Measurements from ENCODE around the gene EPS8L1. TPM values are rescaled to one million over a fixed set of nuclear protein-coding genes. Genes with fewer than 3 reads are reported as not detected.

EPS8L1 gene
- total RNA-seq, 1 experiment from 2014 or later, result 62.1 TPM

- Histone ChIP-seq H3K9me2 (ENCODE audit: insufficient read depth) (no peaks in the 10 kb centered on the region), H3K79me2 (ENCODE audit: insufficient read depth, low read length) (peaks cover 36% of the 10 kb centered on the region), H3K9ac (ENCODE audit: low read length) (peak overlapping the region; percentile 63), H2AFZ (ENCODE audit: low read depth, low read length, poor library complexity, severe bottlenecking) (no peak overlapping the region), H3K9me3 (ENCODE audit: control insufficient read depth in 1 of 2, insufficient read depth in 1 of 2, low read depth in 1 of 2, low read length in 2 of 2) (no peaks in the 10 kb centered on the region), H3K27ac (ENCODE audit: low read depth, low read length) (peak overlapping the region; percentile 64), H3K27me3 (ENCODE audit: insufficient read depth, low read length) (no peaks in the 10 kb centered on the region), H3K4me3 (replicated peaks in 1 of 2; ENCODE audit: low read depth in 1 of 2, low read length in 2 of 2) (peak overlapping the region; percentile 65 to 79), H4K20me1 (ENCODE audit: insufficient read depth) (no peaks in the 10 kb centered on the region), H3K4me1 (ENCODE audit: control insufficient read depth in 1 of 2, insufficient read depth in 2 of 2, low read length in 2 of 2) (peaks cover 12 to 26% of the 10 kb centered on the region in 2 experiments), H3K36me3 (ENCODE audit: control insufficient read depth in 1 of 2, insufficient read depth in 2 of 2, low read length in 2 of 2) (no peaks in the 10 kb centered on the region; a peak in 1 of 4 replicates), H3K4me2 (ENCODE audit: low read length) (peak overlapping the region; percentile 75)
- TF ChIP-seq POLR2A (IDR thresholded peaks at IDR 0.05; ENCODE audit: borderline replicate concordance, extremely low read depth, insufficient read depth, insufficient read length), result no peak
- TF ChIP-seq CTCF (IDR thresholded peaks at IDR 0.05 in 2 of 3, conservative IDR thresholded peaks at IDR 0.05 in 1 of 3; ENCODE audit: borderline replicate concordance in 1 of 3, insufficient read depth in 1 of 3, low read depth in 2 of 3, low read length in 2 of 3), result no peak
- no peak for TF ChIP-seq SP1 (IDR thresholded peaks at IDR 0.05; ENCODE audit: low read depth)
- no peak for TF ChIP-seq ZFX (IDR thresholded peaks at IDR 0.05)
- no peak for TF ChIP-seq SRF (IDR thresholded peaks at IDR 0.05; ENCODE audit: low read depth)
- TF ChIP-seq ZBTB33 (IDR thresholded peaks at IDR 0.05; ENCODE audit: extremely low read depth, insufficient replicate concordance, low read length), result no peak
- TF ChIP-seq FOSL1 (IDR thresholded peaks at IDR 0.05; ENCODE audit: low read depth), result no peak
- TF ChIP-seq CBX3 (IDR thresholded peaks at IDR 0.05; ENCODE audit: low read depth), result no peak
- no peak for TF ChIP-seq SIN3A (IDR thresholded peaks at IDR 0.05; ENCODE audit: low read depth)
- TF ChIP-seq EZH2 (IDR thresholded peaks at IDR 0.05), result no peak
- no peak for TF ChIP-seq ELF1 (IDR thresholded peaks at IDR 0.05; ENCODE audit: borderline replicate concordance, low read depth)
- 0 out of 2 replicates have a peak, but pooled peaks have one; percentile 17 for TF ChIP-seq POLR2AphosphoS5 (IDR thresholded peaks at IDR 0.05; ENCODE audit: low read depth, low read length)
- no peak for TF ChIP-seq EZH2phosphoT487 (IDR thresholded peaks at IDR 0.05; ENCODE audit: borderline replicate concordance)
- no peak for TF ChIP-seq MAX (IDR thresholded peaks at IDR 0.05)
- no peak for TF ChIP-seq EGR1 (IDR thresholded peaks at IDR 0.05; ENCODE audit: low read depth)
- TF ChIP-seq RAD21 (IDR thresholded peaks at IDR 0.05; ENCODE audit: low read depth), result no peak
- TF ChIP-seq YY1 (IDR thresholded peaks at IDR 0.05; ENCODE audit: extremely low read depth, insufficient replicate concordance, low read depth, low read length), result peak; percentile 45
- ChIA-PET POLR2A (interaction anchor here (0.8 to 2.1 kb wide), 4 partner anchors 28 to 41 kb away, joined by 3 to 10 read pairs (median 6); no protein-coding TSS in a partner anchor), CTCF (interaction anchor here (0.6 to 1.4 kb wide), 3 partner anchors 18 to 417 kb away, joined by 3 to 9 read pairs (median 5); no protein-coding TSS in a partner anchor), RAD21 (ENCODE audit: low non-redundant PET in 1 of 2, low total read pairs in 2 of 2, uncharacterized antibody in 2 of 2, unreplicated experiment in 2 of 2) (no interaction called here)
- no TSS peak for BruUV-seq (replicated peaks)
- intact Hi-C loops (cut with micrococcal nuclease), result no loop called here
- DNase-seq (ENCODE audit: low read depth, low spot score) (no peak), ATAC-seq (peak; percentile 12; the same call in 1 of the 2 replicates)
Measured at GRCh38 chr19:55118401-55118991, 42.8 kb downstream of the EPS8L1 start.

Data from HCT116 (cell line).